ENCODE measurements around the gene EME1.

DNA sequence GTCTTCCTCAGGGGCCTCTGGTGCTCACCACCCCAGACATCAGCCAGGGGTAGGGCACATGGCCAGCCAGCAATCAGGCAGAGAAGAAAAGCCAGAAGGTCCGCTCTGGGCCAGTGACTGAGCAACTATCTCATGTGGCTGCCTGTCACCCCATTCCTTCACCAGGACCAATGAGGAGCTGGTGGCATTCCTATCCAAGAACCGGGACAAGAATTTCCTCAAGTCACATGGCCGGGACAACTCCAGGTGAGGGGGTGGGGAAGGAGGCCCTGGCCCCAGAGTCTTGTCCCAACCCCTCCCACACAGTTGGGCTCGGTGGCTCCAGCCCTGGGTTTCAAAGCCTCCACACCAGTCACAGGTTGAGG, 17.7 kb upstream of the EME1 start:
- TF ChIP-seq, protein P1, sequence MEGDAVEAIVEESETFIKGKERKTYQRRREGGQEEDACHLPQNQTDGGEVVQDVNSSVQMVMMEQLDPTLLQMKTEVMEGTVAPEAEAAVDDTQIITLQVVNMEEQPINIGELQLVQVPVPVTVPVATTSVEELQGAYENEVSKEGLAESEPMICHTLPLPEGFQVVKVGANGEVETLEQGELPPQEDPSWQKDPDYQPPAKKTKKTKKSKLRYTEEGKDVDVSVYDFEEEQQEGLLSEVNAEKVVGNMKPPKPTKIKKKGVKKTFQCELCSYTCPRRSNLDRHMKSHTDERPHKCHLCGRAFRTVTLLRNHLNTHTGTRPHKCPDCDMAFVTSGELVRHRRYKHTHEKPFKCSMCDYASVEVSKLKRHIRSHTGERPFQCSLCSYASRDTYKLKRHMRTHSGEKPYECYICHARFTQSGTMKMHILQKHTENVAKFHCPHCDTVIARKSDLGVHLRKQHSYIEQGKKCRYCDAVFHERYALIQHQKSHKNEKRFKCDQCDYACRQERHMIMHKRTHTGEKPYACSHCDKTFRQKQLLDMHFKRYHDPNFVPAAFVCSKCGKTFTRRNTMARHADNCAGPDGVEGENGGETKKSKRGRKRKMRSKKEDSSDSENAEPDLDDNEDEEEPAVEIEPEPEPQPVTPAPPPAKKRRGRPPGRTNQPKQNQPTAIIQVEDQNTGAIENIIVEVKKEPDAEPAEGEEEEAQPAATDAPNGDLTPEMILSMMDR (IDR thresholded peaks at IDR 0.05; ENCODE audit: insufficient read depth, low read length) = no peak
- TF ChIP-seq, protein P2, sequence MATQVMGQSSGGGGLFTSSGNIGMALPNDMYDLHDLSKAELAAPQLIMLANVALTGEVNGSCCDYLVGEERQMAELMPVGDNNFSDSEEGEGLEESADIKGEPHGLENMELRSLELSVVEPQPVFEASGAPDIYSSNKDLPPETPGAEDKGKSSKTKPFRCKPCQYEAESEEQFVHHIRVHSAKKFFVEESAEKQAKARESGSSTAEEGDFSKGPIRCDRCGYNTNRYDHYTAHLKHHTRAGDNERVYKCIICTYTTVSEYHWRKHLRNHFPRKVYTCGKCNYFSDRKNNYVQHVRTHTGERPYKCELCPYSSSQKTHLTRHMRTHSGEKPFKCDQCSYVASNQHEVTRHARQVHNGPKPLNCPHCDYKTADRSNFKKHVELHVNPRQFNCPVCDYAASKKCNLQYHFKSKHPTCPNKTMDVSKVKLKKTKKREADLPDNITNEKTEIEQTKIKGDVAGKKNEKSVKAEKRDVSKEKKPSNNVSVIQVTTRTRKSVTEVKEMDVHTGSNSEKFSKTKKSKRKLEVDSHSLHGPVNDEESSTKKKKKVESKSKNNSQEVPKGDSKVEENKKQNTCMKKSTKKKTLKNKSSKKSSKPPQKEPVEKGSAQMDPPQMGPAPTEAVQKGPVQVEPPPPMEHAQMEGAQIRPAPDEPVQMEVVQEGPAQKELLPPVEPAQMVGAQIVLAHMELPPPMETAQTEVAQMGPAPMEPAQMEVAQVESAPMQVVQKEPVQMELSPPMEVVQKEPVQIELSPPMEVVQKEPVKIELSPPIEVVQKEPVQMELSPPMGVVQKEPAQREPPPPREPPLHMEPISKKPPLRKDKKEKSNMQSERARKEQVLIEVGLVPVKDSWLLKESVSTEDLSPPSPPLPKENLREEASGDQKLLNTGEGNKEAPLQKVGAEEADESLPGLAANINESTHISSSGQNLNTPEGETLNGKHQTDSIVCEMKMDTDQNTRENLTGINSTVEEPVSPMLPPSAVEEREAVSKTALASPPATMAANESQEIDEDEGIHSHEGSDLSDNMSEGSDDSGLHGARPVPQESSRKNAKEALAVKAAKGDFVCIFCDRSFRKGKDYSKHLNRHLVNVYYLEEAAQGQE (IDR thresholded peaks at IDR 0.05; ENCODE audit: insufficient replicate concordance, low read depth) = no peak
- no peak for TF ChIP-seq POLR2AphosphoS5 (IDR thresholded peaks at IDR 0.05; ENCODE audit: low read depth)

All from HL-60 (cell line).